Measurements from ENCODE around the gene STRADA. TPM values are rescaled to one million over a fixed set of nuclear protein-coding genes. Genes with fewer than 3 reads are reported as not detected.
A peak's percentile ranks its signal among the peaks of the same experiment; 100 is the strongest.

STRADA gene
- total RNA-seq, 1 experiment from 2014 or later: 26.8 TPM

- in situ Hi-C loops (cut with HindIII; ENCODE audit: low sequenced_read_pairs): no loop called here
- DNase-seq (ENCODE audit: low spot score): no peak
Measured at GRCh38 chr17:63703556-63704258, 37.9 kb downstream of the STRADA start.

GRCh38 chr17:63703029-63703428 is 38.6 kb downstream of the STRADA start:
- in situ Hi-C loops (cut with HindIII; ENCODE audit: low sequenced_read_pairs): no loop called here
- DNase-seq (ENCODE audit: low spot score): no peak

GRCh38 chr17:63702721-63703015 is 38.9 kb downstream of the STRADA start:
- in situ Hi-C loops (cut with HindIII; ENCODE audit: low sequenced_read_pairs): no loop called here
- no peak for DNase-seq (ENCODE audit: low spot score)

- in situ Hi-C loops (cut with HindIII; ENCODE audit: low sequenced_read_pairs): no loop called here
Measured at GRCh38 chr17:63701868-63702720, 39.5 kb downstream of the STRADA start.

GRCh38 chr17:63701456-63701820 is 40.2 kb downstream of the STRADA start:
- no peak for DNase-seq (ENCODE audit: low spot score)
- in situ Hi-C loops (cut with HindIII; ENCODE audit: low sequenced_read_pairs): no loop called here

More at GRCh38 chr17:63701868-63702720, 39.5 kb downstream of the STRADA start:
- no peak for DNase-seq (ENCODE audit: low spot score)

- peak; percentile 43 for DNase-seq (ENCODE audit: low spot score)
- in situ Hi-C loops (cut with HindIII; ENCODE audit: low sequenced_read_pairs): no loop called here
Measured at GRCh38 chr17:63700528-63701455, 40.8 kb downstream of the STRADA start.

GRCh38 chr17:63699638-63700527 is 41.7 kb downstream of the STRADA start, which contains the start of gene LIMD2:
Gene LIMD2 (minus strand): TSS chr17:63700125. CDS start chr17:63699298, 827 bp downstream.
- in situ Hi-C loops (cut with HindIII; ENCODE audit: low sequenced_read_pairs): no loop called here
- DNase-seq (ENCODE audit: low spot score): no peak

- in situ Hi-C loops (cut with HindIII; ENCODE audit: low sequenced_read_pairs): no loop called here
- DNase-seq (ENCODE audit: low spot score): peak; percentile 31
Measured at GRCh38 chr17:63698886-63699637, 42.5 kb downstream of the STRADA start.

- DNase-seq (ENCODE audit: low spot score): no peak
- in situ Hi-C loops (cut with HindIII; ENCODE audit: low sequenced_read_pairs): no loop called here
Measured at GRCh38 chr17:63698381-63698885, 43.2 kb downstream of the STRADA start.

GRCh38 chr17:63697341-63698286 is 44.0 kb downstream of the STRADA start:
- no peak for DNase-seq (ENCODE audit: low spot score)
- in situ Hi-C loops (cut with HindIII; ENCODE audit: low sequenced_read_pairs): no loop called here

- peak; percentile 45 for DNase-seq (ENCODE audit: low spot score)
Measured at GRCh38 chr17:63696381-63696961, 45.1 kb downstream of the STRADA start.

GRCh38 chr17:63695889-63696288 is 45.7 kb downstream of the STRADA start:
- no peak for DNase-seq (ENCODE audit: low spot score)
- in situ Hi-C loops (cut with HindIII; ENCODE audit: low sequenced_read_pairs): no loop called here

More at GRCh38 chr17:63696381-63696961, 45.1 kb downstream of the STRADA start:
- in situ Hi-C loops (cut with HindIII; ENCODE audit: low sequenced_read_pairs): no loop called here

- in situ Hi-C loops (cut with HindIII; ENCODE audit: low sequenced_read_pairs): no loop called here
- no peak for DNase-seq (ENCODE audit: low spot score)
Measured at GRCh38 chr17:63694950-63695773, 46.4 kb downstream of the STRADA start.

- DNase-seq (ENCODE audit: low spot score): peak; percentile 50
- in situ Hi-C loops (cut with HindIII; ENCODE audit: low sequenced_read_pairs): no loop called here
Measured at GRCh38 chr17:63694229-63694949, 47.2 kb downstream of the STRADA start.
